Measurements from ENCODE around the gene ERC2.

DNA sequence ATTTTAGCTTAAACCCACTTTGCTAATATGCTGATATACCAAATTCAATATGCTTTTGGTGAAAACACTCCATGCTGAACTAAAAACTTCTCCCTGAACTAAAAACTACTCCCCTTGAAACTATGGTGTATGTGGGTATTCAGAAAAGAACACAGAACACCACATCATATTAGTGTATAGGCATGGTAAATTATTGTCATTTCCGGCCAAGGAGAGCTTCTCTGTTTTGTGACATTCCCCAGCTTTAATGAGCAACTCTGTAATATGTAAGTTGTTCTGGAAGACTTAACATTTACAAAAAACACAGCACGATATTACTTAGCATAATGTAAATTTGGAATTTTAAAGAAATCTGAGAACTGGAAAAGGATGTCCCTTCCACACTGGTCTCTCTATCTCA, 711.3 kb downstream of the ERC2 start:
- TF ChIP-seq CTCF (conservative IDR thresholded peaks at IDR 0.05 in 1 of 2, IDR thresholded peaks at IDR 0.05 in 1 of 2; ENCODE audit: extremely low read depth in 1 of 2, insufficient read depth in 1 of 2, low read depth in 1 of 2, low read length in 2 of 2) (no peak), EZH2 (IDR thresholded peaks at IDR 0.05; ENCODE audit: borderline replicate concordance, low read length) (no peak)

All from mammary epithelial cell (primary cell).